ENCODE measurements around the gene PROX2.

The PROX2 gene

GRCh38 chr14:74886001-74886400 is 10.1 kb upstream of the PROX2 start:
- no peak for DNase-seq (ENCODE audit: low read depth, low spot score)

GRCh38 chr14:74882103-74882920 is 6.4 kb upstream of the PROX2 start:
- peak; percentile 34 for DNase-seq (ENCODE audit: low read depth, low spot score)

More at GRCh38 chr14:74886001-74886400, 10.1 kb upstream of the PROX2 start:
- no peak overlapping the region for H3K4me3 ChIP-seq (ENCODE audit: low read length)

GRCh38 chr14:74881431-74882102 is 5.6 kb upstream of the PROX2 start, which contains the start of gene DLST:
DLST (plus strand) TSS chr14:74881916; CDS start chr14:74881954, 38 bp downstream.
- peak; percentile 79 for DNase-seq (ENCODE audit: low read depth, low spot score)
- peak within 1 kb of the TSS; percentile 92 for H3K4me3 ChIP-seq (ENCODE audit: low read length)

More at GRCh38 chr14:74882103-74882920, 6.4 kb upstream of the PROX2 start:
- peak overlapping the region; percentile 92 for H3K4me3 ChIP-seq (ENCODE audit: low read length)

- no peak for DNase-seq (ENCODE audit: low read depth, low spot score)
- H3K4me3 ChIP-seq (ENCODE audit: low read length), result no peak overlapping the region
Measured at GRCh38 chr14:74879427-74880182, 3.7 kb upstream of the PROX2 start.

GRCh38 chr14:74875204-74875603 is 741 bp downstream of the PROX2 start:
- no peak overlapping the region for H3K4me3 ChIP-seq (ENCODE audit: low read length)

GRCh38 chr14:74871819-74872218 is 4.1 kb downstream of the PROX2 start:
- no peak overlapping the region for H3K4me3 ChIP-seq (ENCODE audit: low read length)
- no peak for DNase-seq (ENCODE audit: low read depth, low spot score)

More at GRCh38 chr14:74875204-74875603, 741 bp downstream of the PROX2 start:
- no peak for DNase-seq (ENCODE audit: low read depth, low spot score)

GRCh38 chr14:74868739-74869138 is 7.2 kb downstream of the PROX2 start:
- DNase-seq (ENCODE audit: low read depth, low spot score), result no peak
- no peak overlapping the region for H3K4me3 ChIP-seq (ENCODE audit: low read length)

- no peak overlapping the region for H3K4me3 ChIP-seq (ENCODE audit: low read length)
- no peak for DNase-seq (ENCODE audit: low read depth, low spot score)
Measured at GRCh38 chr14:74867673-74868072, 8.3 kb downstream of the PROX2 start.

- DNase-seq (ENCODE audit: low read depth, low spot score), result no peak
Measured at GRCh38 chr14:74866708-74867389, 9.1 kb downstream of the PROX2 start.

GRCh38 chr14:74865156-74865555 is 10.8 kb downstream of the PROX2 start:
- no peak for DNase-seq (ENCODE audit: low read depth, low spot score)

More at GRCh38 chr14:74866708-74867389, 9.1 kb downstream of the PROX2 start:
- H3K4me3 ChIP-seq (ENCODE audit: low read length), result no peak overlapping the region

GRCh38 chr14:74864198-74864597 is 11.7 kb downstream of the PROX2 start:
- DNase-seq (ENCODE audit: low read depth, low spot score), result no peak
- no peak overlapping the region for H3K4me3 ChIP-seq (ENCODE audit: low read length)

More at GRCh38 chr14:74865156-74865555, 10.8 kb downstream of the PROX2 start:
- H3K4me3 ChIP-seq (ENCODE audit: low read length), result no peak overlapping the region

GRCh38 chr14:74863274-74863673 is 12.7 kb downstream of the PROX2 start:
- DNase-seq (ENCODE audit: low read depth, low spot score), result no peak

GRCh38 chr14:74861734-74862090 is 14.2 kb downstream of the PROX2 start:
- no peak overlapping the region for H3K4me3 ChIP-seq (ENCODE audit: low read length)
- no peak for DNase-seq (ENCODE audit: low read depth, low spot score)

More at GRCh38 chr14:74863274-74863673, 12.7 kb downstream of the PROX2 start:
- no peak overlapping the region for H3K4me3 ChIP-seq (ENCODE audit: low read length)

- no peak overlapping the region for H3K4me3 ChIP-seq (ENCODE audit: low read length)
- DNase-seq (ENCODE audit: low read depth, low spot score), result peak; percentile 76
Measured at GRCh38 chr14:74860899-74861733, 14.8 kb downstream of the PROX2 start.

GRCh38 chr14:74859757-74860552 is 16.0 kb downstream of the PROX2 start:
- H3K4me3 ChIP-seq (ENCODE audit: low read length), result no peak overlapping the region
- no peak for DNase-seq (ENCODE audit: low read depth, low spot score)

- no peak overlapping the region for H3K4me3 ChIP-seq (ENCODE audit: low read length)
- no peak for DNase-seq (ENCODE audit: low read depth, low spot score)
Measured at GRCh38 chr14:74858022-74858421, 17.9 kb downstream of the PROX2 start.

GRCh38 chr14:74856366-74856765 is 19.6 kb downstream of the PROX2 start:
- H3K4me3 ChIP-seq (ENCODE audit: low read length), result no peak overlapping the region
- DNase-seq (ENCODE audit: low read depth, low spot score), result no peak

Data from Jurkat, Clone E6-1 (cell line).